COLO829 (cell line): Measurements from ENCODE around the gene CARD14.
"Not testable (repeated sequence)": the region's sequence is repeated elsewhere in the genome, so short reads cannot be mapped to it uniquely, and the experiment has no call there.

Experiments
- DNase-seq: peaks from one replicate; pipeline ENCODE4 v3.0.0; 2012; ENCODE audit warnings: low spot score

Gene CARD14

DNA sequence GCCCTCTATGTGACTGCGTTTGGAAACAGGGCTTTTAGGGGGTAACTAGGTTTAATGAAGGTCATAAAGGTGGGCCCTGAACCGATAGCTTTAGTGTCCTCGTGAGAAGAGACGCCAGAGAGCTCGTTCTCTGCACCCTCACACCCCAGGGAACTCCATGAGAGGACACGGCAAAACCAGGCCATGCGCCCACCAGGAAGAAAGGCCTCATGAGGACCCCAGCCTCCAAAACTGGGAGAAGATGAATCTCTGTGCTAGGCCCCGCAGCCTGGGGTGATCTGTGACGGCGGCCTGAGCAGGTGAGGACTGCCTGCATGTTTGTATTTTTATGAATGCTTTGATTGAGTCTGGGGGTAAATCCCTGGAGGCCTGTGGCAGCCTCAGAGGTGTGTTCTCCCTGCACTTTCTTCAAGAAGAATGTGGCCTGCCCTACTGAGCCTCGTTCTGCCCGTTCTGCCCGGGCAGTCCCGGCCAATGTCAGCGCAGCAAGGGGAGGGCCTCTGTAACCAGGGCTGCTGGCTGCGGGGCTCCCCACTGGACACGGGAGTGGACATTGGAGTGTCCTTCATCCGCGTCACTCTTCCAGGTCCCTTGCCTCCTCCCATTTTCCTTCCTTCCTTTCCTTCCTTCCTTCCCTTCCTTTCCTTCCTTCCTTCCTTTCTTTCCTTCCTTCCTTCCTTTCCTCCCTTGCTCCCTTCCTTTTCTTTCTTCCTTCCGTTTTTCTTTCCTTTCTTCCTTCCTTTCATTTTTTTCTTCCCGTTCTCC is 84.0 kb downstream of the CARD14 start:
- no peak for DNase-seq

GRCh38 chr17:80254396-80255251 is 84.8 kb downstream of the CARD14 start:
- no peak for DNase-seq

GRCh38 chr17:80256034-80256350 is 86.2 kb downstream of the CARD14 start:
- DNase-seq: no peak

DNA sequence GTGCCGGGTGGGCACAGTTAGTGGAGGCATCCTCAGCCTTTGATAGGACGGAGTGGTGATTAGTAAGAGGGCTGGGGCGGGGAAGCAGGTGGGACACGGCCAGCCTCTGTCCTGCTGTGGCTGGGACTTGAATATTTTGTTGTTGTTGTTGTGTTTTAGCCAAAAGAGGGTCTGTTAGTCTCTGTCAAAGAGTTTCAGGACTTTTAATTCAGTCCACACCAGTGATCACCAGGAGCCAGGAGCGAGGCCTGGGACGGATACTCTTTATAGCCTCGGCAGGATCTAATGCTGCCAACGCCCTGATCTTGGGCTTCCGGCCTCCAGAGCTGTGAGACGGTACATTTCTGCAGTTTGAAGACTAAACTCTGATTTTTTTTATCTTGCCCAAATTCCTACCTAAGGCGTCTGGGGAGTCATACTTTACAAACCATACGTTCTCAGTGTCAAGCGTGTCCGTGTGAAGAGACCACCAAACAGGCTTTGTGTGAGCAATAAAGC is 87.9 kb downstream of the CARD14 start:
- no peak for DNase-seq

DNA sequence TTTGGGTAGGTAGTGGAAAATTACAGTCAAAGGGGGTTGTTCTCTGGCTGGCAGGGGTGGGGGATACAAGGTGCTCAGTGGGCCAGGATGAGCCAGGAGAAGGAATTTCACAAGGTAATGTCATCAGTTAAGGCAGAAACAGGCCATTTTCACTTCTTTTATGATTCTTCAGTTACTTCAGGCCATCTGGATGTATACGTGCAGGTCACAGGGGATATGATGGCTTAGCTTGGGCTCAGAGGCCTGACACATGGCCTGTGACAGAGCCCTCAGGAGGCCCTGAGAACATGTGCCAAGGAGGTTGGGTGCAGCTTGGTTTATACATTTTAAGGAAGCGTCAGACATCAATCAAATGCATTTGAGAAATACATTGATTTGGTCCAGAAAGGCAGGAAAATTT is 88.5 kb downstream of the CARD14 start:
- not testable (repeated sequence) for DNase-seq
